ENCODE measurements around the gene NCKAP5.

GRCh38 chr2:133221398-133221797 lies 346.9 kb downstream of the NCKAP5 start:
- TF ChIP-seq ZFP41 (CRISPR knock-in tag; IDR thresholded peaks at IDR 0.05; ENCODE audit: borderline replicate concordance) (no peak), UBTF (CRISPR knock-in tag; IDR thresholded peaks at IDR 0.05) (no peak), CTCF (CRISPR knock-in tag; IDR thresholded peaks at IDR 0.05) (no peak), ZZZ3 (CRISPR knock-in tag; IDR thresholded peaks at IDR 0.05; ENCODE audit: borderline replicate concordance) (no peak), EP300 (IDR thresholded peaks at IDR 0.05; ENCODE audit: low read depth in 2 of 2, low read length in 2 of 2) (no peak), EP300 (CRISPR knock-in tag; IDR thresholded peaks at IDR 0.05; ENCODE audit: borderline replicate concordance) (no peak), MAZ (IDR thresholded peaks at IDR 0.05; ENCODE audit: borderline replicate concordance, low read depth, low read length) (no peak), MAZ (CRISPR knock-in tag; IDR thresholded peaks at IDR 0.05; ENCODE audit: low read depth) (no peak), YY1 (IDR thresholded peaks at IDR 0.05; ENCODE audit: insufficient read depth, insufficient replicate concordance, low read depth, low read length) (no peak)
- TF ChIP-seq, protein P1, sequence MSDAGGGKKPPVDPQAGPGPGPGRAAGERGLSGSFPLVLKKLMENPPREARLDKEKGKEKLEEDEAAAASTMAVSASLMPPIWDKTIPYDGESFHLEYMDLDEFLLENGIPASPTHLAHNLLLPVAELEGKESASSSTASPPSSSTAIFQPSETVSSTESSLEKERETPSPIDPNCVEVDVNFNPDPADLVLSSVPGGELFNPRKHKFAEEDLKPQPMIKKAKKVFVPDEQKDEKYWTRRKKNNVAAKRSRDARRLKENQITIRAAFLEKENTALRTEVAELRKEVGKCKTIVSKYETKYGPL (CRISPR knock-in tag; IDR thresholded peaks at IDR 0.05): no peak

Data from HepG2 (cell line).